Measurements from ENCODE around the gene UNC5C.

GRCh38 chr4:95394752-95395306 is 153.9 kb downstream of the UNC5C start:
- TF ChIP-seq CTCF (IDR thresholded peaks at IDR 0.05 in 8 of 11, conservative IDR thresholded peaks at IDR 0.05 in 3 of 11) = no peak
- no peak for TF ChIP-seq POLR2AphosphoS5 (IDR thresholded peaks at IDR 0.05)

All from spleen (tissue), 7 donors.